Measurements from ENCODE around the gene BABAM2.

- no peak for TF ChIP-seq EZH2 (IDR thresholded peaks at IDR 0.05; ENCODE audit: insufficient read depth, low read length)
- TF ChIP-seq CTCF (IDR thresholded peaks at IDR 0.05; ENCODE audit: insufficient read depth, low read depth, low read length), result no peak
These were observed 75.9 kb downstream of the BABAM2 start for GRCh38 chr2:27966466-27966865.
